H9 (cell line): ENCODE data around the gene IPO9. TPM values are rescaled to one million over a fixed set of nuclear protein-coding genes. Genes with fewer than 3 reads are reported as not detected.

Experiments used
- DNase-seq: peaks from one replicate; pipeline ENCODE4 v3.0.0-alpha.2; 2017
- H2AFZ ChIP-seq: one replicate; pipeline ENCODE4 v1.6.1; 2013; ENCODE audit warnings: mild to moderate bottlenecking, low read length, control low read depth, moderate library complexity
- H2AK5ac ChIP-seq: 2 replicates; pipeline ENCODE4 v1.6.1; 2013; ENCODE audit warnings: low read length, control low read depth, mixed read lengths; ENCODE audit not compliant: insufficient read length
- H2BK120ac ChIP-seq: one replicate; pipeline ENCODE4 v1.6.1; 2013; ENCODE audit warnings: low read depth, mild to moderate bottlenecking, low read length, control low read depth, inconsistent platforms; ENCODE audit not compliant: poor library complexity, severe bottlenecking
- H2BK12ac ChIP-seq: 2 replicates; pipeline ENCODE4 v1.6.1; 2013; ENCODE audit warnings: low read length, control low read depth, mixed read lengths, low read depth; ENCODE audit not compliant: insufficient read length
- H2BK15ac ChIP-seq: 2 replicates; pipeline ENCODE4 v1.6.1; 2013; ENCODE audit warnings: low read depth, low read length, control low read depth
- H2BK20ac ChIP-seq: one replicate; pipeline ENCODE4 v1.6.1; 2013; ENCODE audit warnings: low read depth, mild to moderate bottlenecking, low read length, control low read depth, inconsistent platforms; ENCODE audit not compliant: poor library complexity, severe bottlenecking
- H2BK5ac ChIP-seq: 2 replicates; pipeline ENCODE4 v1.6.1; 2013; ENCODE audit warnings: low read length, control low read depth, mixed read lengths; ENCODE audit not compliant: insufficient read length
- H3K14ac ChIP-seq: 2 replicates; pipeline ENCODE4 v1.6.1; 2013; ENCODE audit warnings: low read length, control low read depth; ENCODE audit not compliant: insufficient read depth
- H3K18ac ChIP-seq: 2 replicates; pipeline ENCODE4 v1.6.1; 2013; ENCODE audit warnings: low read depth, mild to moderate bottlenecking, mixed read lengths, low read length, control low read depth; ENCODE audit not compliant: insufficient read length
- H3K23ac ChIP-seq: 2 replicates; pipeline ENCODE4 v1.6.1; 2013; ENCODE audit warnings: low read length, control low read depth, mixed read lengths, low read depth; ENCODE audit not compliant: insufficient read length
- H3K23me2 ChIP-seq: 2 replicates; pipeline ENCODE4 v1.6.1; 2013; ENCODE audit warnings: low read depth, mild to moderate bottlenecking, mixed read lengths, low read length, control low read depth; ENCODE audit not compliant: insufficient read length, poor library complexity, severe bottlenecking
- H3K27ac ChIP-seq: 2 replicates; pipeline ENCODE4 v1.5.1; 2013; ENCODE audit warnings: low read length, control low read depth, mixed read lengths, low read depth; ENCODE audit not compliant: insufficient read length
- H3K27me3 ChIP-seq: 2 replicates; pipeline ENCODE4 v1.6.1; 2013; ENCODE audit warnings: low read length, control low read depth, inconsistent platforms; ENCODE audit not compliant: insufficient read depth
- H3K4ac ChIP-seq: 2 replicates; pipeline ENCODE4 v1.6.1; 2013; ENCODE audit warnings: low read depth, mild to moderate bottlenecking, control low read depth, inconsistent platforms, low read length, moderate library complexity
- H3K4me1 ChIP-seq: 2 replicates; pipeline ENCODE4 v1.6.1; 2013; ENCODE audit warnings: low read length, control low read depth, inconsistent platforms; ENCODE audit not compliant: insufficient read depth
- H3K4me2 ChIP-seq: 2 replicates; pipeline ENCODE4 v1.6.1; 2013; ENCODE audit warnings: low read length, control low read depth, mixed read lengths; ENCODE audit not compliant: insufficient read length, insufficient read depth
- H3K56ac ChIP-seq: 2 replicates; pipeline ENCODE4 v1.6.1; 2013; ENCODE audit warnings: low read depth, mild to moderate bottlenecking, mixed read lengths, low read length, control low read depth; ENCODE audit not compliant: insufficient read length
- H3K79me1 ChIP-seq: 2 replicates; pipeline ENCODE4 v1.6.1; 2013; ENCODE audit warnings: low read depth, mild to moderate bottlenecking, moderate library complexity, low read length, control low read depth, inconsistent platforms; ENCODE audit not compliant: insufficient read depth, poor library complexity, severe bottlenecking
- H3K79me2 ChIP-seq: 2 replicates; pipeline ENCODE4 v1.6.1; 2013; ENCODE audit warnings: low read length, control low read depth, inconsistent platforms; ENCODE audit not compliant: insufficient read depth
- H3K9ac ChIP-seq: 2 replicates; pipeline ENCODE4 v1.6.1; 2013; ENCODE audit warnings: low read length, control low read depth, mixed read lengths; ENCODE audit not compliant: insufficient read length; ENCODE audit errors: extremely low read depth
- H3K9me3 ChIP-seq: one replicate; pipeline ENCODE4 v1.6.1; 2013; ENCODE audit warnings: low read depth, low read length, inconsistent platforms; ENCODE audit not compliant: control insufficient read depth
- H3T11ph ChIP-seq: one replicate; pipeline ENCODE4 v1.6.1; 2013; ENCODE audit warnings: mild to moderate bottlenecking, low read length, control low read depth, inconsistent platforms
- H4K20me1 ChIP-seq: one replicate; pipeline ENCODE4 v1.6.1; 2013; ENCODE audit not compliant: control insufficient read depth, insufficient read length, insufficient read depth
- H4K5ac ChIP-seq: 2 replicates; pipeline ENCODE4 v1.6.1; 2013; ENCODE audit warnings: low read depth, mild to moderate bottlenecking, mixed read lengths, low read length, control low read depth; ENCODE audit not compliant: insufficient read length
- H4K8ac ChIP-seq: replicated peaks from 2 replicates; pipeline ENCODE4 v1.6.1; 2013; ENCODE audit warnings: low read length, control low read depth, mixed read lengths, low read depth; ENCODE audit not compliant: insufficient read length
- H4K91ac ChIP-seq: 2 replicates; pipeline ENCODE4 v1.6.1; 2013; ENCODE audit warnings: low read depth, mild to moderate bottlenecking, moderate library complexity, mixed read lengths, low read length, control low read depth; ENCODE audit not compliant: insufficient read length
- H3K27ac Mint-ChIP-seq, 3 experiments: 2 replicates in 2 of 3; 3 replicates in 1 of 3; pipeline ENCODE4 v1.8.0; 2020 to 2021; ENCODE audit warnings: mixed read lengths in 3 of 3, mild to moderate bottlenecking in 1 of 3, moderate library complexity in 1 of 3
- H3K27me3 Mint-ChIP-seq: 2 replicates; pipeline ENCODE4 v1.8.0; 2021; ENCODE audit warnings: low read depth, mild to moderate bottlenecking, moderate library complexity, mixed read lengths
- H3K36me3 Mint-ChIP-seq, 3 experiments: 2 replicates in 2 of 3; 3 replicates in 1 of 3; pipeline ENCODE4 v1.8.0; 2020 to 2021; ENCODE audit warnings: low read depth in 3 of 3, mixed read lengths in 3 of 3; ENCODE audit not compliant: insufficient read depth in 1 of 3
- H3K4me1 Mint-ChIP-seq, 2 experiments: 2 replicates each; pipeline ENCODE4 v1.8.0; 2020; ENCODE audit warnings: mixed read lengths in 2 of 2
- H3K4me3 Mint-ChIP-seq, 2 experiments: 2 replicates in 1 of 2; 3 replicates in 1 of 2; pipeline ENCODE4 v1.8.0; 2020 to 2021; ENCODE audit warnings: mild to moderate bottlenecking in 2 of 2, mixed read lengths in 2 of 2, moderate library complexity in 1 of 2
- H3K9me3 Mint-ChIP-seq, 2 experiments: 2 replicates in 1 of 2; 3 replicates in 1 of 2; pipeline ENCODE4 v1.8.0; 2020; ENCODE audit warnings: mild to moderate bottlenecking in 2 of 2, mixed read lengths in 2 of 2, moderate library complexity in 1 of 2
- WGBS: extraction: QIAGEN DNeasy Blood & Tissue Kit; methylation state at CpG from one replicate; pipeline ENCODE4 v1.1.7; 2013; ENCODE audit warnings: missing lambda C conversion rate, low lambda C conversion rate, mixed read lengths; ENCODE audit not compliant: insufficient read length; ENCODE audit errors: extremely low coverage; 5-methylcytosine and 5-hydroxymethylcytosine counted together
- total RNA-seq: library from RNA; stranded (reverse); gene quantifications from 2 replicates; pipeline ENCODE4 v1.2.1, GENCODE V29; 2021
- TF ChIP-seq, protein P1 (sequence below): fragments of 200-600 bp; sonication (generic); conservative IDR thresholded peaks from 3 replicates; pipeline ENCODE4 v1.8.0; 2021; ENCODE audit warnings: antibody characterized with exemption, mild to moderate bottlenecking

The IPO9 gene
- total RNA-seq, 1 experiment from 2014 or later = 104 TPM

DNA sequence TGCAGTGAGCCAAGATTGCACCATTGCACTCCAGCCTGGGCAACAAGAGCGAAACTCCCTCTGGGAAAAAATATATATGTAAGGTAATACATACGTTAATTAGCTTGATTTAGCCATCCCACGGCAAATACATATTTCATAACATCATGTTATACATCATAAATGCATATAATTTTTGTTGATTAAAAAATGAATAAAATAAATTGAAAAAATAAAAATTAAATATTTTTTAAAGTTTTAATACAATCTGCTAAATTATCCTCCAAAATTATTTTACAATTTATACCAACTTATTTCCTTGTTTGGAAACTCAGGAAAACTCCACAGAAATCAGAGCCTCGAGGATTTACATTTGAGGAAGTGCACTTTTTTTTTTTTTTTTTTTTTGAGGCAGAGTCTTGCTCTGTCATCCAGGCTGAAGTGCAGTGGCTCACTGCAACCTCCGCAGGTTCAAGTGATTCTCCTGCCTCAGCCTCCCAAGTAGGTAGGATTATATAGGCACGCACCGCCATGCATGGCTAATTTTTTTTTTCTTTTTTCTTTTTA is 12.6 kb upstream of the IPO9 start:
- no peak overlapping the region for H3K4ac ChIP-seq
- H3K23me2 ChIP-seq = no peaks in the 10 kb centered on the region
- H3K18ac ChIP-seq = no peak overlapping the region
- no peak overlapping the region for H2BK12ac ChIP-seq
- no peak overlapping the region for H2BK120ac ChIP-seq
- H4K91ac ChIP-seq = no peak overlapping the region
- H2AFZ ChIP-seq = no peak overlapping the region
- H3K14ac ChIP-seq = no peak overlapping the region
- H3K9ac ChIP-seq = no peak overlapping the region
- no peak overlapping the region for H2AK5ac ChIP-seq
- Mint-ChIP-seq H3K4me3 (no peak overlapping the region), H3K36me3 (peaks cover 45 to 78% (median 72%) of the 10 kb centered on the region in 3 experiments; a peak in 6 of 7 replicates), H3K27ac (no peak overlapping the region), H3K9me3 (no peaks in the 10 kb centered on the region), H3K4me1 (no peaks in the 10 kb centered on the region), H3K27me3 (no peaks in the 10 kb centered on the region)
- H3K27me3 ChIP-seq = no peaks in the 10 kb centered on the region
- WGBS = no CpG with 5 or more reads among the region's 7 CpGs
- no peak overlapping the region for H2BK15ac ChIP-seq
- no peaks in the 10 kb centered on the region for H3K9me3 ChIP-seq
- H3K27ac ChIP-seq = no peak overlapping the region
- no peak overlapping the region for H2BK20ac ChIP-seq
- no peak overlapping the region for H4K8ac ChIP-seq
- no peaks in the 10 kb centered on the region for H3K79me2 ChIP-seq
- no peak overlapping the region for H3K4me2 ChIP-seq
- H3K79me1 ChIP-seq = no peaks in the 10 kb centered on the region
- H4K5ac ChIP-seq = no peak overlapping the region
- H3K4me1 ChIP-seq = no peaks in the 10 kb centered on the region
- H4K20me1 ChIP-seq = no peaks in the 10 kb centered on the region
- no peak overlapping the region for H3T11ph ChIP-seq
- no peak overlapping the region for H3K56ac ChIP-seq
- TF ChIP-seq, protein P1, sequence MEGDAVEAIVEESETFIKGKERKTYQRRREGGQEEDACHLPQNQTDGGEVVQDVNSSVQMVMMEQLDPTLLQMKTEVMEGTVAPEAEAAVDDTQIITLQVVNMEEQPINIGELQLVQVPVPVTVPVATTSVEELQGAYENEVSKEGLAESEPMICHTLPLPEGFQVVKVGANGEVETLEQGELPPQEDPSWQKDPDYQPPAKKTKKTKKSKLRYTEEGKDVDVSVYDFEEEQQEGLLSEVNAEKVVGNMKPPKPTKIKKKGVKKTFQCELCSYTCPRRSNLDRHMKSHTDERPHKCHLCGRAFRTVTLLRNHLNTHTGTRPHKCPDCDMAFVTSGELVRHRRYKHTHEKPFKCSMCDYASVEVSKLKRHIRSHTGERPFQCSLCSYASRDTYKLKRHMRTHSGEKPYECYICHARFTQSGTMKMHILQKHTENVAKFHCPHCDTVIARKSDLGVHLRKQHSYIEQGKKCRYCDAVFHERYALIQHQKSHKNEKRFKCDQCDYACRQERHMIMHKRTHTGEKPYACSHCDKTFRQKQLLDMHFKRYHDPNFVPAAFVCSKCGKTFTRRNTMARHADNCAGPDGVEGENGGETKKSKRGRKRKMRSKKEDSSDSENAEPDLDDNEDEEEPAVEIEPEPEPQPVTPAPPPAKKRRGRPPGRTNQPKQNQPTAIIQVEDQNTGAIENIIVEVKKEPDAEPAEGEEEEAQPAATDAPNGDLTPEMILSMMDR = no peak
- H3K23ac ChIP-seq = no peak overlapping the region
- no peak for DNase-seq
- H2BK5ac ChIP-seq = no peak overlapping the region
